Astrocyte of the spinal cord (primary cell): ENCODE results near the gene ATG2A.

Experiments used
- DNase-seq: peaks from one replicate; pipeline ENCODE4 v3.0.0; 2011; ENCODE audit warnings: low read depth, low spot score
- H3K4me3 ChIP-seq: 2 replicates; pipeline ENCODE4 v1.5.1; 2011; ENCODE audit warnings: low read depth, mild to moderate bottlenecking, low read length, moderate library complexity
- CTCF ChIP-seq: IDR thresholded peaks from 2 replicates; pipeline ENCODE4 v1.5.1; 2012; ENCODE audit warnings: low read depth, mild to moderate bottlenecking, low read length, inconsistent platforms
- in situ Hi-C: cut with HindIII; loops from 2 replicates; pipeline ENCODE4 v1.10.0; 2017; ENCODE audit warnings: low sequenced_read_pairs

The ATG2A gene

GRCh38 chr11:64893194-64894069 lies 23.6 kb downstream of the ATG2A start:
- no peak for TF ChIP-seq CTCF
- H3K4me3 ChIP-seq, result no peak overlapping the region
- DNase-seq, result no peak
- in situ Hi-C loops, result loop anchor here (10.0 kb wide), 1 partner anchor 49 kb away; the partner anchor contains the start of gene CDC42BPG

GRCh38 chr11:64892838-64893193 lies 24.2 kb downstream of the ATG2A start:
- DNase-seq, result no peak
- H3K4me3 ChIP-seq, result no peak overlapping the region
- in situ Hi-C loops, result loop anchor here (10.0 kb wide), 1 partner anchor 48 kb away; the partner anchor contains the start of gene CDC42BPG
- TF ChIP-seq CTCF, result no peak

GRCh38 chr11:64892411-64892831 lies 24.6 kb downstream of the ATG2A start:
- in situ Hi-C loops, result loop anchor here (10.0 kb wide), 1 partner anchor 48 kb away; the partner anchor contains the start of gene CDC42BPG
- no peak for TF ChIP-seq CTCF
- H3K4me3 ChIP-seq, result no peak overlapping the region
- DNase-seq, result no peak

- no peak overlapping the region for H3K4me3 ChIP-seq
- no peak for DNase-seq
- no peak for TF ChIP-seq CTCF
- in situ Hi-C loops, result loop anchor here (10.0 kb wide), 1 partner anchor 47 kb away; the partner anchor contains the start of gene CDC42BPG
Measured at GRCh38 chr11:64891880-64892279, 25.1 kb downstream of the ATG2A start.

GRCh38 chr11:64891215-64891848 lies 25.7 kb downstream of the ATG2A start:
- TF ChIP-seq CTCF, result no peak
- no peak for DNase-seq
- in situ Hi-C loops, result loop anchor here (10.0 kb wide), 1 partner anchor 47 kb away; the partner anchor contains the start of gene CDC42BPG
- no peak overlapping the region for H3K4me3 ChIP-seq

GRCh38 chr11:64890522-64890939 lies 26.5 kb downstream of the ATG2A start:
- in situ Hi-C loops, result loop anchor here (10.0 kb wide), 1 partner anchor 46 kb away; the partner anchor contains the start of gene CDC42BPG
- H3K4me3 ChIP-seq, result no peak overlapping the region
- no peak for DNase-seq
- TF ChIP-seq CTCF, result no peak
